Chondrocyte (in vitro differentiated cells): Measurements from ENCODE around the gene DTL. TPM values are rescaled to one million over a fixed set of nuclear protein-coding genes. Genes with fewer than 3 reads are reported as not detected.

Experiments
- DNase-seq: peaks from one replicate; pipeline ENCODE4 v3.0.0; 2021; ENCODE audit warnings: mixed read lengths, low spot score
- H3K27ac Mint-ChIP-seq: one replicate; pipeline ENCODE4 v1.8.0; 2021; ENCODE audit warnings: mild to moderate bottlenecking, moderate library complexity, mixed read lengths; ENCODE audit not compliant: unreplicated experiment
- H3K27me3 Mint-ChIP-seq: 2 replicates; pipeline ENCODE4 v1.8.0; 2021; ENCODE audit warnings: low read depth, mixed read lengths
- H3K36me3 Mint-ChIP-seq: 2 replicates; pipeline ENCODE4 v1.8.0; 2021; ENCODE audit warnings: low read depth, mixed read lengths
- H3K4me1 Mint-ChIP-seq: 2 replicates; pipeline ENCODE4 v1.8.0; 2021; ENCODE audit warnings: low read depth, mild to moderate bottlenecking, mixed read lengths
- H3K4me3 Mint-ChIP-seq: one replicate; pipeline ENCODE4 v1.8.0; 2021; ENCODE audit warnings: mild to moderate bottlenecking, moderate library complexity, mixed read lengths; ENCODE audit not compliant: unreplicated experiment
- H3K9me3 Mint-ChIP-seq: 2 replicates; pipeline ENCODE4 v1.8.0; 2021; ENCODE audit warnings: low read depth, mixed read lengths
- total RNA-seq: library from RNA; stranded (reverse); gene quantifications from 3 replicates; pipeline ENCODE4 v1.2.1, GENCODE V29; 2021
- TF ChIP-seq, protein P1 (sequence below): fragments of 200-600 bp; sonication (generic); IDR thresholded peaks from 2 replicates; pipeline ENCODE4 v1.5.0; 2021; ENCODE audit warnings: antibody characterized with exemption, mild to moderate bottlenecking, moderate library complexity

DTL gene
- total RNA-seq, 1 donor from 2014 or later: 3.6 TPM

DNA sequence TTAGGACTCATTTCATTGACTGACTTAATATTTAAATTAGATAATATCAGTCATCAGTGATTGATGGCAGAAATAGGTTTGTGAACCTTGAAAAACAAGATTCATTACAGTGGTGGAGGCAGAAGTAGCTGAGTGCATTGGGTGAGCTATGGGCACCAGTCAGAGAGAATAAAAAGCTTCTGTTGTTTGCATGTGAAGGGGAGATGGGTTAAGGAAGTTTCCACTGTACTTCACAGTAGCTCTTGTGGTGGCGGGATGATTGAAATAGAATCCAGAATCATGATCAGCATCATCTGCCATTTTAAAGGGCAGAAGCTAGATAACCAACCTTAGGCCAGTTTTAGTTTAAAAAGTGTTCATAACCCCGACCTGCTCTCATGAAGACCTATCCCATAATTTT lies 66.2 kb downstream of the DTL start:
- DNase-seq: no peak
- H3K9me3 Mint-ChIP-seq: peaks cover 11% of the 10 kb centered on the region

DNA sequence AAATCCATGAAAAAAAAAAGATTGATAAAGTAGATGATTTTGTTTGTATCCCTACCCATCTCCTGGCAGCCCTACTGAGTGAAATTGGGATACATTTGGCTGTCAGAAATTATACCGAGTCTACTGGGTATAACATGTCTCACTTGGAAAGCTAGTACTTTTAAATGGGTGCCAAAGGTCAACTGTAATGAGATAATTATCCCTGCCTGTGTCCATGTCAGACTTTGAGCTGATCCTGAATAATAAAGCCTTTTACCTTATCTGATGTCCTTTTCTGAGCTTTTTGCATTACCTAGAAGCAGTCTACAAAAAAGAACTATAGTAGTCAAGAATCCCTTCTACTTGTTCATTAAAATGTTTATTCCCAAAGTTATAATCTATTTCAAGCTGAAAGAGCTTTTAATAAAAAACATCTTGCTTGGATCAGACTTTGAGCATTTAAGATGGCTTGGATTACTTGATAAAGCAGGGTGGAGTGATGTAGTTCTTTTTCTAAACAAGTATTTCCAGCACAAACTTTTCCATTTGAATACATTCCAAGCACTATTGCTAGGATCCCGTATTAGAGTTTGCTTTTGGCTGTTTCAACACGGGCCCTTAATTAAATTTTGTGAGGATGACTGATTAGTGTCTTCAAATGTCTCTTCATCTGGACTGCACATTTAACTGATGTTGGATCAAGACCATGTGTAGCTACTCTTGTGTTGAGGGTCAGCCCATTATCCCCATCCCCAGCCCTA lies 69.2 kb downstream of the DTL start:
- Mint-ChIP-seq H3K4me1 (no peaks in the 10 kb centered on the region), H3K9me3 (no peaks in the 10 kb centered on the region), H3K27ac (no peak overlapping the region), H3K36me3 (peaks cover 3% of the 10 kb centered on the region), H3K4me3 (no peak overlapping the region), H3K27me3 (no peaks in the 10 kb centered on the region)
- no peak for DNase-seq
- TF ChIP-seq, protein P1, sequence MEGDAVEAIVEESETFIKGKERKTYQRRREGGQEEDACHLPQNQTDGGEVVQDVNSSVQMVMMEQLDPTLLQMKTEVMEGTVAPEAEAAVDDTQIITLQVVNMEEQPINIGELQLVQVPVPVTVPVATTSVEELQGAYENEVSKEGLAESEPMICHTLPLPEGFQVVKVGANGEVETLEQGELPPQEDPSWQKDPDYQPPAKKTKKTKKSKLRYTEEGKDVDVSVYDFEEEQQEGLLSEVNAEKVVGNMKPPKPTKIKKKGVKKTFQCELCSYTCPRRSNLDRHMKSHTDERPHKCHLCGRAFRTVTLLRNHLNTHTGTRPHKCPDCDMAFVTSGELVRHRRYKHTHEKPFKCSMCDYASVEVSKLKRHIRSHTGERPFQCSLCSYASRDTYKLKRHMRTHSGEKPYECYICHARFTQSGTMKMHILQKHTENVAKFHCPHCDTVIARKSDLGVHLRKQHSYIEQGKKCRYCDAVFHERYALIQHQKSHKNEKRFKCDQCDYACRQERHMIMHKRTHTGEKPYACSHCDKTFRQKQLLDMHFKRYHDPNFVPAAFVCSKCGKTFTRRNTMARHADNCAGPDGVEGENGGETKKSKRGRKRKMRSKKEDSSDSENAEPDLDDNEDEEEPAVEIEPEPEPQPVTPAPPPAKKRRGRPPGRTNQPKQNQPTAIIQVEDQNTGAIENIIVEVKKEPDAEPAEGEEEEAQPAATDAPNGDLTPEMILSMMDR: no peak

More for the DNA sequence above, 66.2 kb downstream of the DTL start:
- TF ChIP-seq, protein P1: no peak
- Mint-ChIP-seq H3K27ac (no peak overlapping the region), H3K4me3 (no peak overlapping the region), H3K4me1 (no peaks in the 10 kb centered on the region), H3K36me3 (peaks cover 9% of the 10 kb centered on the region), H3K27me3 (no peaks in the 10 kb centered on the region)

DNA sequence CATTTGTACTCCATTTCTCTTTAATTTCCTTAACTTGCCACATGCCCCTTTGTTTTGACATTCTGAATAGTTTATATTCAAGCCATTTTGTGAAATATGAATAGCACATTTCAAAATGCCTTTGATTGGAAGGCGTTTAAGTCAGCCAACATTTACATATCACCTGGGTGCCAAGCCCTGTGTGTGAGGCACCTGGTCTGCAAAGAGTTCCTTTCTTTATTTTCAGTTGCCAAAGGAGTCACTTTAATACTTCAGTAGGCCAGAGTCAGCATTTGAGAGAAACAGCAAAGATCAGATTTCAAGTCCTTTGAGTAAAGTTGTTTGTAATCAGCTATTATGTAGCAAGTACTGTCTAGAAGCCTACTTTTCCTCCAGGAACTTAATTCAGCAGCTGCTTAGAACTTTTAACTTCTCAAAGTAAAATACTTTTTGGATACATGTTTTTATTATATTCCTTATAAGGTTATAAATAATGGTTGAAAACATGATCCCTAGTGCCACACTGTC lies 70.8 kb downstream of the DTL start:
- TF ChIP-seq, protein P1: no peak
- Mint-ChIP-seq H3K4me3 (no peak overlapping the region), H3K27me3 (no peaks in the 10 kb centered on the region), H3K9me3 (no peaks in the 10 kb centered on the region), H3K27ac (no peak overlapping the region), H3K4me1 (no peaks in the 10 kb centered on the region), H3K36me3 (no peaks in the 10 kb centered on the region)
- DNase-seq: no peak

DNA sequence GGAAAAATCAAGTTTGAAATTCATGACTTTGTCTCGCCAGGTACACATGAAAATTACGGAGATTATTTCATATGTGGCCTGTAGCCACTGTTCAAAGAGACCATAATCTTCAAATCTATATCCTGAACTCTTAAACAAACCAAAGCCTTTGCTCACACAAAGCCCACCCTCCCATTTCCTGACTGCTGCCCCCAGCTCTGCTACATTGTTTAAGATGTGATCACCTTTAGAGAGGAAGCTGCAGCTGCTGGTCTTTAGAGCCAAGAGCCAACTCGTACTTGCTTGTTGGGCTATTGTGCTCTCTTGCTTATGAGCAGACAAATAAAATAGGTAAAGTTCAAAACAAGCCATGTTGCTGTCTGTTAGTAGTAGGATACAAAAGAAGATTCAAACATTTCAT lies 71.9 kb downstream of the DTL start:
- H3K27ac Mint-ChIP-seq: no peak overlapping the region

DNA sequence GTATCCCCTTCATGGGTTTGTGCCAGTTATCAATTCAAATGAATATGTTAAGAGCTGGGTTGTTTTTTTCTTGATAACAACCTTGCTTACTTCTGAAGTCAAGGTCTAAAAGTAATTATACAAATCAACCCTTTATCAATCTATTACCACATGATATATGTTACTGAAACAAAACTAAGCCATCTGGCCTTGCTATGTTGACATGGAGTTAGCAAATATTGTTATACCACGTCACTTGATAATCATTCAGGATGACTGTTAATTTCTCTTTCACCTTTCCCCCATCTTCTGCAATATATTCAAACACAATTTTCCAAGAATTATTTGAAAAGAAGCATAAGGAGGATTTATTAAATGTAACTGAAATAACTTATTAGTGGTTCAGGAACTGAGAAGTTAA lies 72.6 kb downstream of the DTL start:
- Mint-ChIP-seq H3K4me3 (no peak overlapping the region), H3K4me1 (no peaks in the 10 kb centered on the region), H3K27me3 (no peaks in the 10 kb centered on the region)

More for the DNA sequence above, 71.9 kb downstream of the DTL start:
- TF ChIP-seq, protein P1: no peak
- Mint-ChIP-seq H3K9me3 (no peaks in the 10 kb centered on the region), H3K27me3 (no peaks in the 10 kb centered on the region), H3K36me3 (no peaks in the 10 kb centered on the region), H3K4me3 (no peak overlapping the region), H3K4me1 (no peaks in the 10 kb centered on the region)
- no peak for DNase-seq

More for the DNA sequence above, 72.6 kb downstream of the DTL start:
- Mint-ChIP-seq H3K9me3 (no peaks in the 10 kb centered on the region), H3K36me3 (no peaks in the 10 kb centered on the region), H3K27ac (no peak overlapping the region)
- no peak for DNase-seq
- TF ChIP-seq, protein P1: no peak
